HFFc6 (cell line): ENCODE measurements around the gene CNGA3. TPM values are rescaled to one million over a fixed set of nuclear protein-coding genes. Genes with fewer than 3 reads are reported as not detected.

Source experiments
- DNase-seq: peaks from one replicate; pipeline ENCODE4 v3.0.0-alpha.2; 2018
- H3K27ac Mint-ChIP-seq: 2 replicates; pipeline ENCODE4 v1.8.0; 2020; ENCODE audit warnings: mild to moderate bottlenecking, mixed read lengths
- H3K27me3 Mint-ChIP-seq: 2 replicates; pipeline ENCODE4 v1.8.0; 2021; ENCODE audit warnings: mild to moderate bottlenecking, moderate library complexity, mixed read lengths; ENCODE audit not compliant: insufficient read depth
- H3K36me3 Mint-ChIP-seq: 2 replicates; pipeline ENCODE4 v1.8.0; 2021; ENCODE audit warnings: low read depth, mixed read lengths
- H3K4me1 Mint-ChIP-seq: 2 replicates; pipeline ENCODE4 v1.8.0; 2020; ENCODE audit warnings: low read depth, mixed read lengths
- H3K4me3 Mint-ChIP-seq: 2 replicates; pipeline ENCODE4 v1.8.0; 2020; ENCODE audit warnings: mild to moderate bottlenecking, moderate library complexity, mixed read lengths
- H3K9me3 Mint-ChIP-seq: 2 replicates; pipeline ENCODE4 v1.8.0; 2020; ENCODE audit warnings: mild to moderate bottlenecking, mixed read lengths
- total RNA-seq, 6 experiments: library from RNA; stranded (reverse); fragmentation: NEBNext Ultra II Directional; extraction: Animal tissue kit (Norgen Biotek cat#: 25700); gene quantifications; 2 replicates in 1 of 6; 3 replicates in 5 of 6; pipeline ENCODE4 v1.2.3, GENCODE V29; 2021
- TF ChIP-seq, protein P1 (sequence below): fragments of 200-600 bp; sonication (generic); IDR thresholded peaks from 2 replicates; pipeline ENCODE4 v1.5.0; 2021; ENCODE audit warnings: antibody characterized with exemption, mild to moderate bottlenecking

CNGA3 gene
- total RNA-seq, 6 experiments from 2014 or later = 0.14 to 0.71 (median 0.22) TPM

DNA sequence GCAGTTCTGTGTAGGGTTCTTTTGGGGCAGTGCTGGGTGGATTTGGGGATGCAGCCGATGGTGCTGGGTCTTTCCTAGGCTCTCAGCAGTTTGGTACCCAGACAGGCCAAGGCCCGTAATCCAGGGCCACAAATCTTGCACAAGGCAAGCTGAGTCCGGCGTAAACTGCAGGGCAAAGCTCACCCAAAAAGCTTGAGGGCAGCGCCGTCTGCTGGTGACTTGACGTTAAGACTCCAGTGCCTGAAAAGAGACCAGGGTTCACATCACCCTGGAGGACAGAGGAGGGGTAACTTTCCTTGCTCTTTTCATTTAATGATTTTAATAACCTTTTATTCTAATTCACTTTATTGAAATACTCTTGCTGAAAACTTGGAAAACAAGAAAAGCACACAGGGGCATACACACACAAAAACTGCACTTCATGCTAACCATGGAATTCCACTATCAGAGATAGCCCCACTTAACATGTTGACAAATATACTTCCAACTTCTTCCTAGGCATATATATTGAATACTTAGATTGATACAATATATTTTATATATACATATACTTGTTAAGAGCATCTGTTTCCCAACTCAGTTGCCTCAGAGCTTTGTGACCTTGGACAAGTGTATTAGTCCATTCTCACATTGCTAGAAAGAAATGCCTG lies 38.9 kb downstream of the CNGA3 start:
- TF ChIP-seq, protein P1, sequence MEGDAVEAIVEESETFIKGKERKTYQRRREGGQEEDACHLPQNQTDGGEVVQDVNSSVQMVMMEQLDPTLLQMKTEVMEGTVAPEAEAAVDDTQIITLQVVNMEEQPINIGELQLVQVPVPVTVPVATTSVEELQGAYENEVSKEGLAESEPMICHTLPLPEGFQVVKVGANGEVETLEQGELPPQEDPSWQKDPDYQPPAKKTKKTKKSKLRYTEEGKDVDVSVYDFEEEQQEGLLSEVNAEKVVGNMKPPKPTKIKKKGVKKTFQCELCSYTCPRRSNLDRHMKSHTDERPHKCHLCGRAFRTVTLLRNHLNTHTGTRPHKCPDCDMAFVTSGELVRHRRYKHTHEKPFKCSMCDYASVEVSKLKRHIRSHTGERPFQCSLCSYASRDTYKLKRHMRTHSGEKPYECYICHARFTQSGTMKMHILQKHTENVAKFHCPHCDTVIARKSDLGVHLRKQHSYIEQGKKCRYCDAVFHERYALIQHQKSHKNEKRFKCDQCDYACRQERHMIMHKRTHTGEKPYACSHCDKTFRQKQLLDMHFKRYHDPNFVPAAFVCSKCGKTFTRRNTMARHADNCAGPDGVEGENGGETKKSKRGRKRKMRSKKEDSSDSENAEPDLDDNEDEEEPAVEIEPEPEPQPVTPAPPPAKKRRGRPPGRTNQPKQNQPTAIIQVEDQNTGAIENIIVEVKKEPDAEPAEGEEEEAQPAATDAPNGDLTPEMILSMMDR = peak; percentile 99
- DNase-seq = peak; percentile 65
- no peak overlapping the region for H3K27ac Mint-ChIP-seq
- H3K9me3 Mint-ChIP-seq = no peaks in the 10 kb centered on the region
- H3K27me3 Mint-ChIP-seq = peaks cover 21% of the 10 kb centered on the region
- H3K36me3 Mint-ChIP-seq = no peaks in the 10 kb centered on the region
- H3K4me3 Mint-ChIP-seq = no peak overlapping the region
- H3K4me1 Mint-ChIP-seq = peaks cover 7% of the 10 kb centered on the region; the same call in 1 of the 2 replicates

DNA sequence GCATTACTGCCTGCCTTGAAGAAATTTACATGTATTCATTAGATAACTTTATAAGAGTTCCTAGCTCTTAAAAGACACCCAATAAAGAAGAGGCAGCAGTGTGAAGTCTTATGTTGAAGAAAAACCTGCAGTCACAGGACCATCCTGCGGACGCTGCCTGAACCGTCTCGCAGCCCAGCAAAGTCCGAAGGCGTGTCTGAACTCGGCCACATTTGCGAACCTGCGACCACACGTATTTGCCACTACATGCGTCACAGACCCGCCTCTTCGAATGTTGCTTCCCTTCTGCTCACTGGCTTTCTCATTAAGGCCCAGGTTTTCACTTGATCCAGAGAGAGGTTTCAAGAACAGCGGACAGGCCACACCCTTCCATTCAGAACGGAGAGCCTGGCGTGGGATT lies 41.2 kb downstream of the CNGA3 start:
- DNase-seq = no peak
- peaks cover 7% of the 10 kb centered on the region; the same call in 1 of the 2 replicates for H3K4me1 Mint-ChIP-seq
- TF ChIP-seq, protein P1 = no peak
- no peaks in the 10 kb centered on the region for H3K9me3 Mint-ChIP-seq
- no peaks in the 10 kb centered on the region for H3K36me3 Mint-ChIP-seq
- H3K27ac Mint-ChIP-seq = no peak overlapping the region
- peaks cover 18% of the 10 kb centered on the region for H3K27me3 Mint-ChIP-seq
- H3K4me3 Mint-ChIP-seq = no peak overlapping the region

DNA sequence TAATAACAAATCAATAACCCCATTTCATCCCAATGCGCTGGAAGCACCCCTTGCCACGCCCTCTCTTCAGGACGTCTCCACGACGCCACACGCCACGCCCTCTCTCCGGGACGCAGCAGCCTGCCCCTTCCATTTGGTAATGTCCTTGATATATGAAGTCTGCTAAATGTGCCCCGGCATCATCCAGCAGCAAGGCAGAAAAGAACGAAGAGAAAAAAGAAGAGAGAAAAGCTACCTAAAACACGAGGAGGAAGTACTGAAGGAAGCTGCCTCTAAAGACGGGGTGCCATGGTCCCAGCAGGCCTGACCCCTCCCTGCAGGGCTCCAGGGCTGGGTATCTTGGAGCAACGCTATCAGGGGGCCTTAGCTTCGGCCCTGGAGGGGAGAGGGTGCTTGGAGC lies 41.8 kb downstream of the CNGA3 start:
- H3K27me3 Mint-ChIP-seq = peaks cover 15% of the 10 kb centered on the region
- H3K36me3 Mint-ChIP-seq = no peaks in the 10 kb centered on the region
- H3K9me3 Mint-ChIP-seq = no peaks in the 10 kb centered on the region
- peaks cover 7% of the 10 kb centered on the region; the same call in 1 of the 2 replicates for H3K4me1 Mint-ChIP-seq
- no peak for DNase-seq
- TF ChIP-seq, protein P1 = no peak
- H3K4me3 Mint-ChIP-seq = no peak overlapping the region
- H3K27ac Mint-ChIP-seq = no peak overlapping the region

DNA sequence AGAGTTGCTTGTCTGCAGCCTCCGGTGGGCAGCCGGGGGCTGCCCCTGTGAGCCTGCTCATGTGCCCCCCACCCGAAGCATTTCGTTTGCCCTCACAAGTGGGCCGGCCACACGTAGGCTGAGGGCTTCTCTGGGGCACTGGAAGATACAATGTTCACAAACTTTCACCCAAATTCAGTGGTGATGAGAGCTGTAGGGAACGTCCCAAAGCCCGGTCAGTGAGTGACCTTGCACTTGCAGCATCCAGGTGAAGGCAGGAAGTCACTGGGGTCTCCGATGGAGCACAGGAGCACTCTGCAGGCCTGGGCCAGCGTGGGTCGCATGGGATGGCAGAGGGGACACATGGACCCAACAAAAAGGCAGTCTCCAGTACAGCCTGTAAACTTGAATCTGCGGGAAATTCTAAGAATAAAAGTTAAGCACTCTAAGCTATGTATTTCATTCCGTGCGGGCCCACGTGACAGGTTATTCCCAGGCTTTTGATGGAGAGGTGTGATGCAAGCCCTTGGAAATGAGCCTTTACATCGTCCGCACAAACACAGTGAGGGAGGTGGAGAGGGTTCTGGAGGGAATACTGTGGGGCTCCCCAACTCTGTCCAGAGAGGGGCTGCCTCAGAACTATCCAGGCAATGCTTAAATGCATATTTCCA lies 42.5 kb downstream of the CNGA3 start:
- H3K27me3 Mint-ChIP-seq = peaks cover 15% of the 10 kb centered on the region
- H3K4me1 Mint-ChIP-seq = peaks cover 7% of the 10 kb centered on the region; the same call in 1 of the 2 replicates
- H3K4me3 Mint-ChIP-seq = no peak overlapping the region
- TF ChIP-seq, protein P1 = no peak
- H3K9me3 Mint-ChIP-seq = no peaks in the 10 kb centered on the region
- no peak for DNase-seq
- no peaks in the 10 kb centered on the region for H3K36me3 Mint-ChIP-seq
- H3K27ac Mint-ChIP-seq = no peak overlapping the region

DNA sequence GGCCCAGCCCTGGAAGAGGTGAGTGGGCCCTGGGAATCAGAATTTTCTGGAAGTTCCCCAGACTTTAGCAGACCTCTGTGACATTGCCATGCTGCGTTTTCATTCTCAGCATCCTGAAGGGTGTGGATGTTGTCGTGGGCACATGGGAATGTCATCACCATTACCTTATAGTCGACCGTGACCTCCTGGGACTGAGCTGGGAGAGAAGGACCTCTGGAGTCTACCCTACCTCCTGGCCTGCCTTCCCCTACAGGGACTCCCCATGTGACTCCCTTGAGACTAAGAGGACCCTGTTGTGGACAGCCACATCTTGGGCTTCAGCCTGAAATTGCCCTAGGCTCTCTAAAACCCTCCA lies 43.0 kb downstream of the CNGA3 start:
- no peaks in the 10 kb centered on the region for H3K36me3 Mint-ChIP-seq
- H3K9me3 Mint-ChIP-seq = no peaks in the 10 kb centered on the region
- DNase-seq = no peak
- TF ChIP-seq, protein P1 = no peak
- H3K4me1 Mint-ChIP-seq = peaks cover 7% of the 10 kb centered on the region
- H3K4me3 Mint-ChIP-seq = no peak overlapping the region
- peaks cover 15% of the 10 kb centered on the region for H3K27me3 Mint-ChIP-seq
- no peak overlapping the region for H3K27ac Mint-ChIP-seq
